Kidney glomerular epithelial cell (primary cell): ENCODE data around the gene C2CD4D.

ENCODE experiments used
- DNase-seq: peaks from one replicate; lab custom pipeline; 2025; lab: John Stamatoyannopoulos, UW

Gene C2CD4D

GRCh38 chr1:151814426-151814825 is 25.2 kb downstream of the C2CD4D start:
- no peak for DNase-seq

DNA sequence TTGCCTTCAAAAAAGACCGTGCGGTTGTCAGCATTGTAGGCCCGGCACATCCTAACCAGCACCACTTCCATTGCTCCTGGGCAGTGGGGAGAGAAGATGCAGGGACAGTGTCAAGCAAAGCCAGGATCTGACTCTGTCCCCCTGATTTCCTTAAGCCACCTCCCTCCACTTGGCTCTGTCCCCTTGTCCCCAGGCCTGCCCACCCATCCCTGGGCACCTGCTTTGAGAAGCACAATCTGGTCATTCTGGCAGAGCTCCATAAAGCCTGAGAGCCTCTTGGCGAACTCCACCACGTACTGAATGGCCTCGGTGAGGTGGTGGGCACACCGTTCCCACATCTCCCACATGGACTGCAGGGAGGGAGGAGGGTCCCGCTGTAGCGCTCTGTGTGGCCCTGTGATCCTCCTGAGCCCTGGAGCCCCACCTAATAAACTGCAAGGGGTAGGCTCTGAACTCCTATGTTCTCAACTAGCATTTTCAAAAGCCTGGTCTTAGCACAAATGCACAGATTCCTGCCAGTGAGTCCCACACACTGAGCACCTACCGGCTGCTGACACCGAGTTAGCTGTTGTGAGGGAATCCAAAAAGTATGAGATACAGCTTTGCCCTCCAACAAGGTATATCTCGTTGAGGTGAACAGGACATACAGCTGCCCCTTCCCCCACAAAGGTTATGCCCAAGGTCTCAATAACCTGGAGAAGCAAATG is 26.2 kb downstream of the C2CD4D start:
- DNase-seq: no peak

DNA sequence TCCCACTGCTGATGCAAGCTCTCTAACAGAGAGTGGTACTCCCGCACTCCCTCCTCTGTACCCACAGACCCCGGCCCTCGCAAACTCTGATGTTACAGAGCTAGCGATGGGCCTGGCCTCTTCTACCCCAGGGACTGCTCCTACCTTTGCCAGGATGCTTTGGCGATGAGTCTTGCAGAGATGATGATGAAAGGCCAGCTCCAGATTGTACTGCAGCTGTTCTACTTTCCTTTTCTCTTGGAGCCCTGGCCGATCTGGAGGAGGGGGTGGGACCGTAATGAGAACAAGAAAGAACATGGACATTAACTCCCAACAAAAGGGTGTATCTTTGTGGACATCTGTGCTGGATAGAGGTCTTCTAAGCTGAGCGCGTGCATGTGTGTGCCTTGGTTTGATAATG is 28.4 kb downstream of the C2CD4D start:
- DNase-seq: no peak

DNA sequence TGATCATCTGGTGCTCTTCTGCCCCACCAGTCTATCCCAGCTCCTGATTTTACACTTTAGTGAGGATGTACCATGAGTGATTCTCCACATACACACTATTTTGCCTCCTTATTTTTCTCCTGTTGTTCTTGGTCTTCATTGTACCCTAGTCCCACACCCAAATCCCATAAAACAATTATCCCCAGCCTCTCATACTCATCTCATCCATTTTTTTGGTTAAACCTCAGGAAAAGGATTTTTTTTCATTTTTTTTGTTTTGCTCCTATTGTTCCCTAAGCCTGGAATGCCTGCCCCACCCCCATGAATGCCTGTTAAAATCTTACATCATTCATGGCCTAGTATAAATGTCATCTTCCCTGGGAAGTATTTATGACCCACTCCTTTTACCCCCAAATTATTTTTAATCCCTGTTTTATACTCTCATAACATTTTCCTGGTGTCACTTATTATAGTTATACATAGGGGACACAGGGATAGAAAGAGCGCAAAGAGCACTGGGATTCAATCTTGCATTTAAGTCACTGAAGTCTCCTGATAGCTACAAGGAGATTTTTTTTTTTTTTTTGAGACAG is 29.5 kb downstream of the C2CD4D start:
- no peak for DNase-seq

- no peak for DNase-seq
Measured at GRCh38 chr1:151809290-151809984, 30.2 kb downstream of the C2CD4D start.

- DNase-seq: no peak
Measured at GRCh38 chr1:151807766-151808165, 31.9 kb downstream of the C2CD4D start.

DNA sequence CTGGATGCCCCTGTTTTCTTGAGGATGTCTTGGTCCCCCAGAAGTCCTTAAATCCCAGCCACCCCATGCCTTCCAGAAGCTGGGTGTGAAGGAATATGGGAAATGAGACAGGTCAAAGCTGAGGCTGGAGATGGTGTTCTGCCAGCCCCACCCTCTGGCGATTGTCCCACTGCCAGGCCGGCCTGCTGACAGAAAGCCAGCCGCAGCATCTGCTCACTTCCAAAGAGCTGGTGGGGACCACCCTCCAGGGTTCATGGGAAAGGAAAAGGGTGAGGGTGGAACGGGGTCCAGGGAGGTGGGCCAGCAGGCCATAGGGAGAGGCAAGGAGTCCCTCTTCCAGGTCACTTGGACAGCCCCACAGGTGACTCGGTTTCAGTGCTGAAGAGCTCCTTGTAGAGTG is 32.5 kb downstream of the C2CD4D start:
- no peak for DNase-seq

- no peak for DNase-seq
Measured at GRCh38 chr1:151806170-151806569, 33.5 kb downstream of the C2CD4D start.

DNA sequence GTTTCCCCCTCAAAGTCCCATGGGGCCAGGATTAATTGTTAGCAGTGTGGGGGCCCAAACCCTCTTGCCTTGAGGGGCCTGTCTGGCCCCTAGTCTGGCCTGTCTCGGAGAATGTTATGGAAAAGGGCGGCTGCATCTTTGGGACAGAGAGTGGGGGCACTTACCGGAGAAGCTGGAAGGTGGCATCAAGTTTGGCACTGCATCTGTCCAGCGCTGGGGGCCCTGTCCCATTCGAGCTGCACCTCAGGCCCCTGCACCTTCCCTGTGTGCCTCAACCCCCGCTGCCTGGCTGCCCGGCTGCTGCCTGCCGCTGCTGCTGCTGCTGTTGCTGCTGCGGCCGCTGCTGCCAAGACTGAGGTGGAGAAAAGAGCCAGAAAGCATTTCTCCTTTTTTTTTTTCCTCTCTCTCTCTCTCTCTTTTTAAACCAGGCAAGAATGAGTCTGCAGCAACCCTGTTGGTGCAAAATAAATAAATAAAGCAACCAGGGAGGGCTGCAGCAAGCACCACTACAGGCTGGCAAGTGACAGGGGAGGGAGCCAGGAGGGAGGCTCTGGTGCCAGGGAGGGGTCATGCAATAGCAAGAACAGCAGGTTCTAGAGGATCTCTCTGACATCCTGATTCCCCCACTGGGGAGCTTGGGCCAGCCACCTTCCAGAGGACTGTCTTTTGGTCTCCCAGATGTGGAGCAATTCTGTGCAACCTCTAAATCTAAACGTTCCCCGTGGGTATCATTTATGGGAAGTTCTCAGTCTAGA is 34.4 kb downstream of the C2CD4D start, which contains the start of gene LINGO4:
Gene LINGO4 (minus strand): TSS at position 354 of the 755 bp plus-strand sequence. CDS start 2,715 bp downstream, outside the sequence.
- no peak for DNase-seq

- DNase-seq: no peak
Measured at GRCh38 chr1:151803915-151804314, 35.7 kb downstream of the C2CD4D start.

- no peak for DNase-seq
Measured at GRCh38 chr1:151803164-151803563, 36.5 kb downstream of the C2CD4D start.

DNA sequence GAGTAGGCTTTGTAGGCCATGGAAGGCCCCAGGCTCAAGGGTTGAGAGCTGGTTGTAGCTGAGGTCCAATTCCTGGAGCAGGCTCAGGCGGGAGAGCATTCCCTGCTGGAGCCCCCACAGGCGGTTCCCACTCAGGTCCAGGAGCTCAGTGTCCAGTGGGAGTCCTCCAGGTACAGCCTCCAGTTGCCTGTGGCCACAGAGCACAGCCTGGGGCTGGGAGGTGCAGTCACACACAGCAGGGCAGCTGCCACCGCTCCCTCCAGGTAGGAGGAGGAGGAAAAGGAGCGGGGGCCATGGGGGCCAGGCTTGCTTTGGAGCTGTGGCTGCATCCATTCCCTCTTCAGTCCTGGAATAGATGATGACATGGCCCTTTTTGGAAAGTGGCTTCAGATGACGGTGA is 37.2 kb downstream of the C2CD4D start:
- DNase-seq: no peak

DNA sequence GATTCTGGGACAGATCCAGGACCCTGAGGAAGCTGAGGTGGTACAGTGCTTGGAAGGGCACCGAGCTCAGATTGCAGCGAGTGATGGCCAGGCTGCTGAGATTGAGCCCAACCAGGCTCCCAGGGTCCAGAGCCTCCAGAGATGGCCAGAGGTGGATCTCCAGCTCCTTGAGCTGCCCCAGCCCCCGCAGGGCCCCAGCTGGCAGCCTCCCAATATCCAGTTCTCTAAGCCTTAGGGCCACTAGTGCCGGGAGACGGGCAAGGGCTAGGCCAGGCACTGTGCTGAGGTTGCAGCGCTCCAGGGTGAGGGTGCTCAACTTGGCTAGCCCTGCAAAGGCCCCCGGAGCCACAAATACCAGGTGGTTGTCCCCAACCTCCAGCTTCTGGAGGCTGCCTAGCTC is 37.8 kb downstream of the C2CD4D start:
- DNase-seq: no peak

- no peak for DNase-seq
Measured at GRCh38 chr1:151801310-151801820, 38.3 kb downstream of the C2CD4D start.

DNA sequence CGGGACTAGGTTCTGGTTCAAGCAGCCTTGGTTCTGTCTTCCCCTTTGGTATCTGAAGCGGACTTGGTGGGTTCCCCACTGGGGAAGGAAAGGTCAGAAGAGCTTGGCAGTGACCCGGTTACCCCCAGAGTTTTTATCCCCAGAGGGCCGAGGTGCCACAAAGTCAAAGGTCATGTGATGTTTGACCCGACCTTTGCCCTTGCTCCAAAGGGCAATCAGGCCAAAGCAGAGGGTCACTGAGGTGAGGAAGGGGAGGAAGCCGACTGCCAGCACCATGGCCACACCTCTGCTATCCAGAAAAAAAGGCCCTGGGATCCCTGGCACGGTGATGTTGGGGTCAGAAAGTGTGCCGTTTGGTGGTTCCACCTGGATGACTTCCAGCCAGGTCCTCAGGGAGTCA is 38.8 kb downstream of the C2CD4D start:
- DNase-seq: no peak

DNA sequence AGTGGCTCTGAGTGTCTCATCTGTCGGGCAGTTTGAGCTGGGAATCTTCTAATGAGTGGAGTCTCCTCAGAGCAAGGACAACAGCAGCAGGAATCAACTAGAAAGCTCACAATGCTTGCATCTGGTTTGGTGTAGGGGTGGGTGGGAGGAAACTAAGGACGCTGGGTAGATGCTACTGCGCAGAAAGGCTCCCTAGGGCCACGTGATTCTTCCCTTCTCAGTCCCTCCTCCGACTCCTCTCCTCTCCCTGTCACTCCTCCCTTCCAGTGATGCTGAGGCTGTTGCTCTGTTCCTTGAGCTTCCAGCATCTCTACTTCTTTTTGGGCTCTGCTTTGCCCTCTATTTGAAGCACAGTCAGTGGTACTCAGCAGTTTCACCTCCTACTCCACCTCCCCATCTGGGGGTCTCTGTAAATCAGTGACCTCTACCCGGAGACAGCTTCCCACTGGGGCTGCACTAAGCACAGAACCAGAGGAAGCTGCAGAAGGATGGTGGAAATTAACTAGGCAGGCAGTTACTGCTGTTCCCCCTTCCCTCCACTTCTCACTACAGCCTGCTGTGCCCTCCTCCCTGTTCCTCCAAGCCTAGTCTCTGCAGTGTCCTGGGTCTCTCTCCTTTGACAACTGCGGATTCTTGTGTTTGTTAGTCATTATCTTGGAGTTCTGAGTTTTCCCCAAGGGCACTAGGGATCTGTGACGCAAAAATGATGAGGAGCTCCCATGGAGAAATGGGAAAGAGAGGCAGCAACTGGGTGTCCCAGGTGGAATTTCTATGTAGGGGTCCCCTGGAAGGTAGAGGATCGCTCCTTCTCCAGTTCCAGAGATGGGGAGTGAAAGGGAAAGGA is 40.2 kb downstream of the C2CD4D start:
- no peak for DNase-seq

DNA sequence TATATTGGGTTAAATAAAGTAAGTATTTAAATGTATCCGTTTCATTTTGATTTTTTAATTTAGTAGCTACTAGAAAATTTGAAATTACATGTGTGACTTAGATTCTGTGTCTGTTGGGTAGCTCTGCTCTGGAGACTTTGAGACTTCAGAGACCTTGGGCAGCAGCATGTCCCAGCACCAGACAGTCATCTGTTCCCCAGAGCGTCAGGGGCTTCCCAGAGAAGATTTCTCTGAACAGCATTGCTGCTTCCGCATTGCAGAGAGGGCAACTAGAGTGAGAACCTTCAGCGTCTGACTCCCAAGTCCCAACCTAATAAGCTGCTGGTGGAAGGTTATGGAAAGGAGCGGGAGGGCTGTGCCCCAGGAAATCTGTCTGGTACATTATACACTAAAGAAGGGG is 41.0 kb downstream of the C2CD4D start:
- no peak for DNase-seq

DNA sequence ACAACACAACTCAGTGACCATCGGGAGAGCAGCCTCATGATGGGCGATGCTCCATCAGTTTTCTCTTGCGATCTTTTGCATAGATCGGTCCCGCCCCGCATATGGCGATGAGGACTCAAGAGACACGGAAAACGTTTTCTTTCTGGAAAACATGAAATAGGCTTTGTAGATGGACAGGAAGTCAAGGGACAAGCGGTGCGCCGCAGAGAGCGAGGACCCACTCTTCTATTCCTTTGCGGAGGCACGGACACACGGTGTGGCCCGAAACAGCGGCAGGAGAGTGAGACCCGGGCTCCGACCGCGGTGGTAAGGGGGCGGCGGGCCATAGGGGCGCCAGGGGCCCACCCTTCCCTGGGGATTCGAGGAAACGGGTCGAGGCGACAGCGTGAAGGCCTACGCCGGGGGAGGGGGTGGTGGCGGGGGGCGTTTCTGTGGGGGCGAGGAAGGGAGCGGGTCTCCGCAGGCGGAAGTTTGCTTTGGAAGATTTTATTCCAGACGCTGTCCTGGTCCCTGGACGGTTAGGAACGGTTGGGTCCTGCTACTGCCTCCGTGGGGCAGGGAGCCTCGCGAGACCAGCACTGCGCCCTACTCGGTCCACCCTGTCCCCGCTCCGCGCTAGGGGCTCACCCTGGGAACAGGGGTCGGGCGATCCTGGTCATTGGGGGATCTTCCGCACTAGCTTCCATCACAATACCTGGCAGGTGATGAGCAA is 48.5 kb downstream of the C2CD4D start:
- no peak for DNase-seq

DNA sequence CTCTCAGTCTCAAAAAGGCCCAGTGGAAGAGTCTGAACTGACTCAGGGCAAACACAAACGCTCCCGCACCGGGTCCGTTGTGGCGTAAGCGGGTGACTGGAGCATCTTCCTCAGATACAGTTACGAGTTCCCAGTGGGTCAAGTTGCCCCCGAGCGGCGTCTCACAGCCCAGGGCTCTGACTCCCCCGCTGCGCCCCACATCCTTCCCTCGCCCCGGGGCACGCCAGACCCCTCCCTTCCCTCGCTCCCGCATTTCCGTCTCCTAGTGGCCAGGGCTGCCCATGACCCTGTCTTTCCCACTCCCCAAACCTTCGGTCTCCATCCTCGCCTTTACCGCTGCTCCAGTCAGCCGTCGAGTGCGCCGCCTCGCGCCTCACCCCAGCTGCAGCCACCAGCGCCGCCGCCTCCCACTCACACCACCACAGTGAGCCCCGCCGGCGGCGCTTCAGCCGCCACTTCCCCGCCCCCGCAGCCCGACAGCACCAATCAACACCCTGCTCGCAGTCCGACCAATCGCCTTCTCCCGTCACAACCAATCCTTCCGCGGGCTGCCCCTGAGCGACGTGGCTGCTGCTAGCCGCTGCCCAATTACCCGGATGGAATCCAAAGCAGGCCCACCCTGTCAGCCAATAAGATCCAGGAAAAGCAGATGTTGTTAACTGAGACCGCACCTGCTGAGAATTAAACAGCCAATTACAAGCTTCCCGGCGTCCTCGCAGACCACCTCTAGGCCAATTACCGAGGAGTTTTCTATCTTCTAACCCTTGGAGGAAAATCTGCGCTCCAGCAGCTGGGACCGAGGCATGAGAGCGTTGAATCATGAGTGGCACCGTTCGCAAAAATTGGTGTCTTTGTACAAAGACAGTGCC is 49.3 kb downstream of the C2CD4D start, which contains the start of gene TDRKH:
Gene TDRKH (minus strand): TSS at position 430 of the 869 bp plus-strand sequence. CDS start 7,478 bp downstream, outside the sequence.
- DNase-seq: peak; percentile 100
